Tibial nerve (tissue), 4 donors: ENCODE measurements around the gene DDIT4. TPM values are rescaled to one million over a fixed set of nuclear protein-coding genes. Genes with fewer than 3 reads are reported as not detected.

Source experiments
- DNase-seq, 2 donors: peaks; one replicate each; pipeline ENCODE4 v3.0.0-alpha.2; 2019; ENCODE audit warnings: low spot score in 2 of 2
- H3K27ac ChIP-seq, 4 donors: fragments of 200-600 bp; sonication (generic) in 3 of 4; one replicate each; pipeline ENCODE4 v1.5.1; 2017 to 2019; ENCODE audit warnings: mild to moderate bottlenecking in 1 of 4
- H3K27me3 ChIP-seq, 2 donors: fragments of 200-600 bp; sonication (generic) in 1 of 2; one replicate each; pipeline versions ENCODE4 v1.5.1 to v1.6.0; 2017 to 2019
- H3K36me3 ChIP-seq, 3 donors: fragments of 200-600 bp; sonication (generic); one replicate each; pipeline ENCODE4 v1.5.1; 2018 to 2019
- H3K4me1 ChIP-seq, 4 donors: fragments of 200-600 bp; sonication (generic) in 3 of 4; one replicate each; pipeline ENCODE4 v1.5.1; 2017 to 2019
- H3K4me3 ChIP-seq, 4 donors: fragments of 200-600 bp; sonication (generic) in 3 of 4; one replicate each; pipeline ENCODE4 v1.5.1; 2017 to 2019; ENCODE audit warnings: mild to moderate bottlenecking in 1 of 4, moderate library complexity in 1 of 4
- H3K9me3 ChIP-seq, 4 donors: fragments of 200-600 bp; sonication (generic) in 3 of 4; one replicate each; pipeline ENCODE4 v1.5.1; 2017 to 2019
- EP300 ChIP-seq, 2 donors: sonication (generic); formaldehyde crosslinking; IDR thresholded peaks; one replicate each; pipeline ENCODE4 v1.6.1; 2017; ENCODE audit warnings: antibody characterized with exemption in 2 of 2, mild to moderate bottlenecking in 1 of 2
- POLR2A ChIP-seq, 2 donors: fragments of 450-650 bp; IDR thresholded peaks; one replicate each; pipeline ENCODE4 v1.6.1; 2017; ENCODE audit warnings: antibody characterized with exemption in 2 of 2, mild to moderate bottlenecking in 2 of 2, moderate library complexity in 2 of 2
- WGBS, 2 donors: methylation state at CpG; one replicate each; pipeline ENCODE4 v1.1.5; 2018; 5-methylcytosine and 5-hydroxymethylcytosine counted together
- total RNA-seq, 4 donors: library from RNA; depleted of rRNA; stranded (reverse); fragments of >200 nt; gene quantifications; one replicate each; pipeline ENCODE4 v1.1.0, GENCODE V29; 2016
- TF ChIP-seq, protein P1 (sequence below), 5 experiments: fragments of 200-600 bp in 3 of 5; fragments of 450-650 bp in 2 of 5; sonication (generic) in 3 of 5; IDR thresholded peaks; one replicate each; pipeline ENCODE4 v1.5.1; 2016 to 2019; ENCODE audit warnings: antibody characterized with exemption in 5 of 5, mild to moderate bottlenecking in 3 of 5, moderate library complexity in 2 of 5

Gene DDIT4
- total RNA-seq, 4 donors from 2014 or later: 1,317 to 2,202 (median 1,604) TPM

DNA sequence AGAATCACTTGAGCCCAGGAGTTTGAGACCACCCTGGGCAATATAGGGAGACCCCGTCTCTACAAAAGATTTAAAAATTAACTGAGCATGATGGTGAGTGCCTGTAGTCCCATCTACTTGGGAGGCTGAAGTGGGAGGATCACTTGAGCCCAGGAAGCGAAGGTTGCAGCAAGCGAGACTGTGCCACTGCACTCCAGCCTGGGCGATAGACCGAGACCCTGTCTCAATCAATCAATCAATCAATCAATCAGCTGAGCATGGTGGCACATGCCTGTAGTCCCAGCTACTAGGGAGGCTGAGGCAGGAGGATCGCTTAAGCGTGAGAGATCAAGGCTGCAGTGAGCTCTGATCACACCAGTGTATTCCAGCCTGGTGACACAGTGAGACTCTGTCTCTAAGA is 40.5 kb downstream of the DDIT4 start:
- no peaks in the 10 kb centered on the region for H3K36me3 ChIP-seq
- H3K27ac ChIP-seq: peak overlapping the region in 1 of 4 donors; percentile 86
- H3K4me1 ChIP-seq: peaks cover 0 to 66% (median 44%) of the 10 kb centered on the region in 4 donors
- 95 to 96% methylated on average over 7 of the region's 7 CpGs for WGBS, 2 donors
- no peaks in the 10 kb centered on the region for H3K27me3 ChIP-seq
- TF ChIP-seq POLR2A (IDR thresholded peaks at IDR 0.05): no peak
- TF ChIP-seq EP300 (IDR thresholded peaks at IDR 0.05): no peak
- TF ChIP-seq, protein P1, sequence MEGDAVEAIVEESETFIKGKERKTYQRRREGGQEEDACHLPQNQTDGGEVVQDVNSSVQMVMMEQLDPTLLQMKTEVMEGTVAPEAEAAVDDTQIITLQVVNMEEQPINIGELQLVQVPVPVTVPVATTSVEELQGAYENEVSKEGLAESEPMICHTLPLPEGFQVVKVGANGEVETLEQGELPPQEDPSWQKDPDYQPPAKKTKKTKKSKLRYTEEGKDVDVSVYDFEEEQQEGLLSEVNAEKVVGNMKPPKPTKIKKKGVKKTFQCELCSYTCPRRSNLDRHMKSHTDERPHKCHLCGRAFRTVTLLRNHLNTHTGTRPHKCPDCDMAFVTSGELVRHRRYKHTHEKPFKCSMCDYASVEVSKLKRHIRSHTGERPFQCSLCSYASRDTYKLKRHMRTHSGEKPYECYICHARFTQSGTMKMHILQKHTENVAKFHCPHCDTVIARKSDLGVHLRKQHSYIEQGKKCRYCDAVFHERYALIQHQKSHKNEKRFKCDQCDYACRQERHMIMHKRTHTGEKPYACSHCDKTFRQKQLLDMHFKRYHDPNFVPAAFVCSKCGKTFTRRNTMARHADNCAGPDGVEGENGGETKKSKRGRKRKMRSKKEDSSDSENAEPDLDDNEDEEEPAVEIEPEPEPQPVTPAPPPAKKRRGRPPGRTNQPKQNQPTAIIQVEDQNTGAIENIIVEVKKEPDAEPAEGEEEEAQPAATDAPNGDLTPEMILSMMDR (IDR thresholded peaks at IDR 0.05): no peak
- no peaks in the 10 kb centered on the region for H3K9me3 ChIP-seq
- H3K4me3 ChIP-seq: no peak overlapping the region
- no peak for DNase-seq

DNA sequence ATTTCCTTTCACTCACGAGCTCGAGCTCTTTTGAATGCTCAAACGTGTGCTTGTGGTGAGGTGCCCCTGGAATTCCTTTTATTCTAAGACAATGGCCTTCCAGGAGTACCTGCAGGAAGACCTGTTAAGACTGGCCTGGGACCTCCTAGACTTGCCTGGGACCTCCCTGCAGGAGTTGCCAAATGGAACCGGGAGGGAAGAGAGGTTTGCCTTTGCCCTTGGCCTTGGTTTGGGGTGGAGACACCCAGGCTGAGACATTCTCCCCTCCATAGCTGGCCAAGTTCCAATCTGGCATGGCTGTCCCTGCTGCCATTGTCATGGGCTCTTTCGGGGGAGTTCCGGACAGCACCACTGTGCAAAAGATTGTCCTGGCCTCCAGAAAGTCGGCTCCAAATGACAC is 41.3 kb downstream of the DDIT4 start:
- Histone ChIP-seq H3K9me3 (no peaks in the 10 kb centered on the region), H3K4me3 (no peak overlapping the region), H3K4me1 (peaks cover 0 to 64% (median 42%) of the 10 kb centered on the region in 4 donors), H3K27me3 (no peaks in the 10 kb centered on the region), H3K36me3 (no peaks in the 10 kb centered on the region), H3K27ac (peak overlapping the region; percentile 41 to 86 (median 70))
- TF ChIP-seq, protein P1 (IDR thresholded peaks at IDR 0.05): no peak
- TF ChIP-seq POLR2A (IDR thresholded peaks at IDR 0.05) (no peak), EP300 (IDR thresholded peaks at IDR 0.05) (no peak)
- no peak for DNase-seq
- 28 to 30% methylated on average over 7 of the region's 7 CpGs for WGBS, 2 donors

- 11 to 16% methylated on average over 2 of the region's 2 CpGs for WGBS, 2 donors
- Histone ChIP-seq H3K36me3 (no peaks in the 10 kb centered on the region), H3K27ac (peak overlapping the region; percentile 41 to 86 (median 70)), H3K27me3 (no peaks in the 10 kb centered on the region), H3K4me3 (no peak overlapping the region), H3K9me3 (no peaks in the 10 kb centered on the region), H3K4me1 (peaks cover 0 to 64% (median 42%) of the 10 kb centered on the region in 4 donors)
- peak in 1 of 2 donors; percentile 62 for DNase-seq
- peak in 1 of 2 donors; percentile 66 for TF ChIP-seq EP300 (IDR thresholded peaks at IDR 0.05)
- no peak for TF ChIP-seq POLR2A (IDR thresholded peaks at IDR 0.05)
- TF ChIP-seq, protein P1 (IDR thresholded peaks at IDR 0.05): no peak
Observed at GRCh38 chr10:72315611-72316385, 42.1 kb downstream of the DDIT4 start.

- Histone ChIP-seq H3K27ac (peak overlapping the region in 3 of 4 donors; percentile 67 to 86 (median 73)), H3K9me3 (no peaks in the 10 kb centered on the region), H3K4me3 (no peak overlapping the region), H3K4me1 (peaks cover 0 to 68% (median 47%) of the 10 kb centered on the region in 4 donors), H3K27me3 (no peaks in the 10 kb centered on the region), H3K36me3 (no peaks in the 10 kb centered on the region)
- no peak for DNase-seq
- TF ChIP-seq POLR2A (IDR thresholded peaks at IDR 0.05) (no peak), EP300 (IDR thresholded peaks at IDR 0.05) (no peak)
- TF ChIP-seq, protein P1 (IDR thresholded peaks at IDR 0.05): no peak
- WGBS, 2 donors: 67 to 74% methylated on average over 3 of the region's 3 CpGs
Observed at GRCh38 chr10:72316386-72316700, 42.6 kb downstream of the DDIT4 start.

GRCh38 chr10:72316748-72317435 is 43.2 kb downstream of the DDIT4 start:
- 65 to 70% methylated on average over 11 to 12 of the region's 12 CpGs for WGBS, 2 donors
- Histone ChIP-seq H3K27ac (peak overlapping the region in 3 of 4 donors; percentile 67 to 86 (median 73)), H3K27me3 (no peaks in the 10 kb centered on the region), H3K4me1 (peaks cover 0 to 73% (median 49%) of the 10 kb centered on the region in 4 donors), H3K36me3 (no peaks in the 10 kb centered on the region), H3K4me3 (no peak overlapping the region), H3K9me3 (no peaks in the 10 kb centered on the region)
- TF ChIP-seq POLR2A (IDR thresholded peaks at IDR 0.05): no peak
- TF ChIP-seq, protein P1 (IDR thresholded peaks at IDR 0.05): no peak
- no peak for TF ChIP-seq EP300 (IDR thresholded peaks at IDR 0.05)
- DNase-seq: no peak
